HepG2 (cell line): ENCODE measurements around the gene VASN. TPM values are rescaled to one million over a fixed set of nuclear protein-coding genes. Genes with fewer than 3 reads are reported as not detected.
A peak's percentile ranks its signal among the peaks of the same experiment; 100 is the strongest.

Source experiments
- ATRX ChIP-seq: sonication (generic); formaldehyde crosslinking; IDR thresholded peaks from 2 replicates; pipeline ENCODE4 v1.4.0; 2020; ENCODE audit warnings: missing genetic modification reagents, borderline replicate concordance
- DR1 ChIP-seq: sonication (generic); formaldehyde crosslinking; IDR thresholded peaks from 2 replicates; pipeline ENCODE4 v1.8.0; 2021; ENCODE audit warnings: mild to moderate bottlenecking, missing genetic modification reagents, inconsistent platforms
- FOXA1 ChIP-seq, 2 experiments: fragments of 450-650 bp in 1 of 2; sonication (generic) in 1 of 2; formaldehyde crosslinking in 1 of 2; IDR thresholded peaks; 2 replicates each; pipeline versions ENCODE4 v1.4.0 to v1.6.1; 2016 to 2020; ENCODE audit warnings: missing genetic modification reagents in 1 of 2
- HDAC1 ChIP-seq: sonication (generic); formaldehyde crosslinking; IDR thresholded peaks from 2 replicates; pipeline ENCODE4 v1.5.1; 2020; ENCODE audit warnings: mild to moderate bottlenecking, missing genetic modification reagents
- HMG20A ChIP-seq: IDR thresholded peaks from 2 replicates; pipeline ENCODE4 v1.6.1; 2016; ENCODE audit warnings: borderline replicate concordance
- JUNB ChIP-seq: sonication (generic); formaldehyde crosslinking; IDR thresholded peaks from 2 replicates; pipeline ENCODE4 v1.8.0; 2022; ENCODE audit warnings: missing genetic modification reagents, mild to moderate bottlenecking, borderline replicate concordance
- NFRKB ChIP-seq: fragments of 450-650 bp; IDR thresholded peaks from 2 replicates; pipeline ENCODE4 v1.6.1; 2017
- POLR2G ChIP-seq: fragments of 200-400 bp; formaldehyde crosslinking; IDR thresholded peaks from 2 replicates; pipeline ENCODE4 v1.6.1; 2018; ENCODE audit warnings: mild to moderate bottlenecking, low read depth, low read length, moderate library complexity
- ZBTB20 ChIP-seq: sonication (generic); formaldehyde crosslinking; IDR thresholded peaks from 2 replicates; pipeline ENCODE4 v1.8.1; 2023; ENCODE audit warnings: missing genetic modification reagents, low read depth, mild to moderate bottlenecking, borderline replicate concordance
- ZFP90 ChIP-seq: sonication (generic); formaldehyde crosslinking; IDR thresholded peaks from 2 replicates; pipeline ENCODE4 v1.8.0; 2022; ENCODE audit warnings: missing genetic modification reagents, mild to moderate bottlenecking, inconsistent platforms, borderline replicate concordance
- ZKSCAN8 ChIP-seq: IDR thresholded peaks from 2 replicates; pipeline ENCODE4 v1.6.1; 2016; ENCODE audit warnings: borderline replicate concordance, missing genetic modification reagents, missing compliant biosample characterization
- ZNF12 ChIP-seq: sonication (generic); formaldehyde crosslinking; IDR thresholded peaks from 2 replicates; pipeline ENCODE4 v1.5.0; 2020; ENCODE audit warnings: missing genetic modification reagents
- ZNF264 ChIP-seq: sonication (generic); formaldehyde crosslinking; IDR thresholded peaks from 2 replicates; pipeline ENCODE4 v1.4.0; 2020; ENCODE audit warnings: missing genetic modification reagents
- ZNF274 ChIP-seq: sonication (generic); formaldehyde crosslinking; IDR thresholded peaks from 2 replicates; pipeline ENCODE4 v1.5.1; 2020; ENCODE audit warnings: mild to moderate bottlenecking, missing genetic modification reagents
- ZNF326 ChIP-seq: sonication (generic); formaldehyde crosslinking; IDR thresholded peaks from 2 replicates; pipeline ENCODE4 v1.4.0; 2020; ENCODE audit warnings: missing genetic modification reagents, borderline replicate concordance
- ZNF382 ChIP-seq: sonication (generic); formaldehyde crosslinking; IDR thresholded peaks from 2 replicates; pipeline ENCODE4 v1.5.0; 2020; ENCODE audit warnings: missing genetic modification reagents, mild to moderate bottlenecking, borderline replicate concordance
- ZNF430 ChIP-seq: sonication (generic); formaldehyde crosslinking; IDR thresholded peaks from 2 replicates; pipeline ENCODE4 v1.9.0; 2021; ENCODE audit warnings: mild to moderate bottlenecking, missing genetic modification reagents
- ZNF629 ChIP-seq: sonication (generic); formaldehyde crosslinking; conservative IDR thresholded peaks from 2 replicates; pipeline ENCODE4 v1.5.0; 2020; ENCODE audit warnings: missing genetic modification reagents
- ZNF672 ChIP-seq: sonication (generic); formaldehyde crosslinking; IDR thresholded peaks from 2 replicates; pipeline ENCODE4 v1.8.1; 2022; ENCODE audit warnings: missing genetic modification reagents
- ZNF75D ChIP-seq: sonication (generic); formaldehyde crosslinking; IDR thresholded peaks from 2 replicates; pipeline ENCODE4 v1.8.1; 2023; ENCODE audit warnings: missing genetic modification reagents, mild to moderate bottlenecking, borderline replicate concordance
- ZNF790 ChIP-seq: sonication (generic); formaldehyde crosslinking; IDR thresholded peaks from 2 replicates; pipeline ENCODE4 v1.8.0; 2022; ENCODE audit warnings: missing genetic modification reagents, mild to moderate bottlenecking, borderline replicate concordance
- ZNF883 ChIP-seq: sonication (generic); formaldehyde crosslinking; IDR thresholded peaks from 2 replicates; pipeline ENCODE4 v1.5.1; 2020; ENCODE audit warnings: mild to moderate bottlenecking, missing genetic modification reagents; ENCODE audit errors: not compliant biosample characterization
- polyA plus RNA-seq, 8 experiments: library from polyadenylated mRNA; depleted of rRNA in 3 of 8; stranded (reverse) in 7 of 8; unstranded in 1 of 8; fragments of >200 nt; fragmentation: Illumina TruSeq in 4 of 8; extraction: Trizol in 4 of 8; gene quantifications; 2 replicates each; pipeline versions ENCODE4 v1.2.1 to v1.2.3, GENCODE V29; 2011 to 2016; ENCODE audit warnings: low read depth in 4 of 8, missing spikeins in 1 of 8, mixed read lengths in 1 of 8; ENCODE audit not compliant: insufficient read depth in 1 of 8
- total RNA-seq, 5 experiments: library from RNA; depleted of rRNA; stranded (reverse); fragments of >200 nt; fragmentation: Illumina TruSeq; extraction: Trizol; gene quantifications; 2 replicates each; pipeline ENCODE4 v1.2.3, GENCODE V29; 2016; ENCODE audit warnings: low read depth in 1 of 5
- TF ChIP-seq, protein P1 (sequence below): sonication (generic); formaldehyde crosslinking; IDR thresholded peaks from 2 replicates; pipeline ENCODE4 v1.9.0; 2022; ENCODE audit warnings: missing genetic modification reagents, mild to moderate bottlenecking, borderline replicate concordance
- TF ChIP-seq, protein P2 (sequence below): sonication (generic); formaldehyde crosslinking; IDR thresholded peaks from 2 replicates; pipeline ENCODE4 v1.5.0; 2020; ENCODE audit warnings: mild to moderate bottlenecking, missing genetic modification reagents
- TF ChIP-seq, protein P3 (sequence below): sonication (generic); formaldehyde crosslinking; IDR thresholded peaks from 2 replicates; pipeline ENCODE4 v1.5.0; 2020; ENCODE audit warnings: missing genetic modification reagents
- TF ChIP-seq, protein P4 (sequence below), 2 experiments: fragments of 450-650 bp in 1 of 2; sonication (generic) in 1 of 2; formaldehyde crosslinking; IDR thresholded peaks; 2 replicates each; pipeline versions ENCODE4 v1.5.0 to v1.8.0; 2020 to 2022; ENCODE audit warnings: mild to moderate bottlenecking in 1 of 2, missing genetic modification reagents in 1 of 2

Gene VASN
- total and polyA plus RNA-seq, 2 of the 13 experiments (the other 11 are each of a cell fraction or from before 2014, with no cell fraction given): 8.4 to 18.2 TPM

DNA sequence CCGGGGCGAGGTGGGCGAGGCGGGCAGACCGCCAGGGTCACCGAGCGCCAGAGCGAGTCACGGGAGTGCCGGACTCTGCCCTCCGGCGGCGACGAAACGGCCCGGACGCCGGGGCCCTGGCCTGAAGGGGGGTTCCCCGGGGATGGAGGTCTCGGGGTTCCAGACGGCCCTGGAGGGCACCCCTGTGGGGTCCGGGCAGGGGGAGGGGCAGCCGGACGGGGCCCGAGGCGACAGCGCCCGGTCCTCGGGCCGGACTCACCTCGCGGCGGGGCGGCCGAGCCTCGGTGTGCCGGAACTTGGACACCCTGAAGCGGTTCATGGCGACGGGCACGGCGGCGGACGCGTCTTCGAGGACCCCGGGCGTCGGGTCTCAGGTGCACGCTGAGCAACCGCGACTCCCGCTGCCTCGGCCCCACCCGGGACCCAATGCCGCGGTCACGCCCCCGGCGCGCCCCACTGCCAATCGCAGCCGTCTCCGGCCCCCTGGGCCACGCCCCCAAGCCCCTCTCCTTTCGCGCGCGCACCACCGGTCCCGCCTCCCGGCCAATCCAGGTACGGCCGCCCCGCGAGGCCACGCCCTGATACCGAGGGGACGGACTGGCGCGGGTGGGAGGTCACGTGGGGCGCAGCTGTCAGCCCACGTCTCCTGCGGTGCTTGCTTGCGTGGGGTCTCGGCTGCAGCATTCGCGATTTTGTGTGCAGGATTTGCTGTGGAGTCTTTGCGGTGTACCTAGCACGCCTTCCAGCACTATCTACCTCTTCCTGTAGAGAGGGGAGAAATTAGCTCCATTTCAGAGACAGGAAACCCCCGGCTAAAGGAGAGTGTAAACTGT, 44.8 kb downstream of the VASN start, which contains the start of gene CORO7 (continued):
- TF ChIP-seq ZFP90 (CRISPR knock-in tag): 0 out of 2 replicates have a peak, but pooled peaks have one; percentile 29
- TF ChIP-seq, protein P1, sequence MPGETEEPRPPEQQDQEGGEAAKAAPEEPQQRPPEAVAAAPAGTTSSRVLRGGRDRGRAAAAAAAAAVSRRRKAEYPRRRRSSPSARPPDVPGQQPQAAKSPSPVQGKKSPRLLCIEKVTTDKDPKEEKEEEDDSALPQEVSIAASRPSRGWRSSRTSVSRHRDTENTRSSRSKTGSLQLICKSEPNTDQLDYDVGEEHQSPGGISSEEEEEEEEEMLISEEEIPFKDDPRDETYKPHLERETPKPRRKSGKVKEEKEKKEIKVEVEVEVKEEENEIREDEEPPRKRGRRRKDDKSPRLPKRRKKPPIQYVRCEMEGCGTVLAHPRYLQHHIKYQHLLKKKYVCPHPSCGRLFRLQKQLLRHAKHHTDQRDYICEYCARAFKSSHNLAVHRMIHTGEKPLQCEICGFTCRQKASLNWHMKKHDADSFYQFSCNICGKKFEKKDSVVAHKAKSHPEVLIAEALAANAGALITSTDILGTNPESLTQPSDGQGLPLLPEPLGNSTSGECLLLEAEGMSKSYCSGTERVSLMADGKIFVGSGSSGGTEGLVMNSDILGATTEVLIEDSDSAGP (CRISPR knock-in tag): peak; percentile 68; the same call in 1 of the 2 replicates
- no peak for TF ChIP-seq ZNF382
- no peak for TF ChIP-seq JUNB (CRISPR knock-in tag)
- TF ChIP-seq, protein P2, sequence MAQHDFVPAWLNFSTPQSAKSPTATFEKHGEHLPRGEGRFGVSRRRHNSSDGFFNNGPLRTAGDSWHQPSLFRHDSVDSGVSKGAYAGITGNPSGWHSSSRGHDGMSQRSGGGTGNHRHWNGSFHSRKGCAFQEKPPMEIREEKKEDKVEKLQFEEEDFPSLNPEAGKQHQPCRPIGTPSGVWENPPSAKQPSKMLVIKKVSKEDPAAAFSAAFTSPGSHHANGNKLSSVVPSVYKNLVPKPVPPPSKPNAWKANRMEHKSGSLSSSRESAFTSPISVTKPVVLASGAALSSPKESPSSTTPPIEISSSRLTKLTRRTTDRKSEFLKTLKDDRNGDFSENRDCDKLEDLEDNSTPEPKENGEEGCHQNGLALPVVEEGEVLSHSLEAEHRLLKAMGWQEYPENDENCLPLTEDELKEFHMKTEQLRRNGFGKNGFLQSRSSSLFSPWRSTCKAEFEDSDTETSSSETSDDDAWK (CRISPR knock-in tag): no peak
- TF ChIP-seq ZNF430 (CRISPR knock-in tag): no peak
- no peak for TF ChIP-seq ZBTB20 (CRISPR knock-in tag)
- no peak for TF ChIP-seq ZNF326 (CRISPR knock-in tag)
- TF ChIP-seq ZNF274 (CRISPR knock-in tag): peak; percentile 52; the same call in 1 of the 2 replicates
- TF ChIP-seq ZNF883 (CRISPR knock-in tag): peak; percentile 3
- no peak for TF ChIP-seq ZNF672 (CRISPR knock-in tag)
- TF ChIP-seq ZNF264: 0 out of 2 replicates have a peak, but pooled peaks have one; percentile 60
- no peak for TF ChIP-seq NFRKB
- no peak for TF ChIP-seq ZKSCAN8
- TF ChIP-seq, protein P3, sequence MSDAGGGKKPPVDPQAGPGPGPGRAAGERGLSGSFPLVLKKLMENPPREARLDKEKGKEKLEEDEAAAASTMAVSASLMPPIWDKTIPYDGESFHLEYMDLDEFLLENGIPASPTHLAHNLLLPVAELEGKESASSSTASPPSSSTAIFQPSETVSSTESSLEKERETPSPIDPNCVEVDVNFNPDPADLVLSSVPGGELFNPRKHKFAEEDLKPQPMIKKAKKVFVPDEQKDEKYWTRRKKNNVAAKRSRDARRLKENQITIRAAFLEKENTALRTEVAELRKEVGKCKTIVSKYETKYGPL (CRISPR knock-in tag): no peak
- TF ChIP-seq ZNF790 (CRISPR knock-in tag): 0 out of 2 replicates have a peak, but pooled peaks have one; percentile 47
- peak; percentile 79 for TF ChIP-seq HDAC1
- no peak for TF ChIP-seq ZNF75D (CRISPR knock-in tag)
- TF ChIP-seq ZNF12 (CRISPR knock-in tag): no peak
- no peak for TF ChIP-seq HMG20A (CRISPR knock-in tag)
- TF ChIP-seq, protein P4, sequence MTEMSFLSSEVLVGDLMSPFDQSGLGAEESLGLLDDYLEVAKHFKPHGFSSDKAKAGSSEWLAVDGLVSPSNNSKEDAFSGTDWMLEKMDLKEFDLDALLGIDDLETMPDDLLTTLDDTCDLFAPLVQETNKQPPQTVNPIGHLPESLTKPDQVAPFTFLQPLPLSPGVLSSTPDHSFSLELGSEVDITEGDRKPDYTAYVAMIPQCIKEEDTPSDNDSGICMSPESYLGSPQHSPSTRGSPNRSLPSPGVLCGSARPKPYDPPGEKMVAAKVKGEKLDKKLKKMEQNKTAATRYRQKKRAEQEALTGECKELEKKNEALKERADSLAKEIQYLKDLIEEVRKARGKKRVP (CRISPR knock-in tag; IDR thresholded peaks at IDR 0.05): no peak
- 0 out of 2 replicates have a peak, but pooled peaks have one; percentile 12 for TF ChIP-seq ZNF629 (CRISPR knock-in tag)
- no peak for TF ChIP-seq FOXA1 (IDR thresholded peaks at IDR 0.05)
- TF ChIP-seq FOXA1 (CRISPR knock-in tag; IDR thresholded peaks at IDR 0.05): no peak
- TF ChIP-seq DR1 (CRISPR knock-in tag): no peak; the same call in 1 of the 2 replicates
- no peak for TF ChIP-seq ATRX
- TF ChIP-seq POLR2G: peak; percentile 38; the same call in 1 of the 2 replicates
